GM12865 (cell line): ENCODE results near the gene FCF1.
"Not testable (repeated sequence)": the region's sequence is repeated elsewhere in the genome, so short reads cannot be mapped to it uniquely, and the experiment has no call there.

Experiments used
- DNase-seq: peaks from one replicate; pipeline ENCODE4 v3.0.0; 2010; ENCODE audit warnings: low read depth
- H3K4me3 ChIP-seq: 2 replicates; pipeline ENCODE4 v1.5.1; 2011; ENCODE audit warnings: mild to moderate bottlenecking, low read depth, low read length, control low read depth
- CTCF ChIP-seq: IDR thresholded peaks from 2 replicates; pipeline ENCODE4 v1.5.1; 2011; ENCODE audit warnings: low read length, control low read depth, low read depth, inconsistent platforms; ENCODE audit not compliant: insufficient read depth; ENCODE audit errors: missing control alignments

The FCF1 gene

GRCh38 chr14:74754899-74755298 is 42.0 kb downstream of the FCF1 start:
- TF ChIP-seq CTCF: no peak
- no peak for DNase-seq
- no peak overlapping the region for H3K4me3 ChIP-seq

- no peak overlapping the region for H3K4me3 ChIP-seq
- TF ChIP-seq CTCF: no peak
- no peak for DNase-seq
Observed at GRCh38 chr14:74756326-74756725, 43.4 kb downstream of the FCF1 start.

- H3K4me3 ChIP-seq, DNase-seq: not testable (repeated sequence)
Observed at GRCh38 chr14:74758505-74758904, 45.6 kb downstream of the FCF1 start.

- peak; percentile 53 for TF ChIP-seq CTCF
- DNase-seq: peak; percentile 98
- H3K4me3 ChIP-seq: peak within 1 kb of the TSS; percentile 93
Observed at GRCh38 chr14:74762917-74763802, 50.2 kb downstream of the FCF1 start, which contains the start of gene YLPM1. Gene YLPM1 (plus strand): TSS chr14:74763316. CDS start chr14:74763490, 174 bp downstream.

GRCh38 chr14:74763803-74764531 is 51.0 kb downstream of the FCF1 start:
- TF ChIP-seq CTCF: no peak

GRCh38 chr14:74765721-74766120 is 52.8 kb downstream of the FCF1 start:
- H3K4me3 ChIP-seq: peak overlapping the region; percentile 93
- peak; percentile 26 for DNase-seq
- no peak for TF ChIP-seq CTCF

More at GRCh38 chr14:74763803-74764531, 51.0 kb downstream of the FCF1 start:
- DNase-seq: peak; percentile 10
- H3K4me3 ChIP-seq: peak overlapping the region; percentile 93

GRCh38 chr14:74771399-74771798 is 58.5 kb downstream of the FCF1 start:
- DNase-seq: no peak
- H3K4me3 ChIP-seq: no peak overlapping the region
- no peak for TF ChIP-seq CTCF
